Mammary epithelial cell (primary cell): Measurements from ENCODE around the gene BIRC2.

ENCODE experiments used
- CTCF ChIP-seq, 2 donors: IDR thresholded peaks in 1 of 2; conservative IDR thresholded peaks in 1 of 2; 2 replicates each; pipeline ENCODE4 v1.5.1; 2011 to 2012; ENCODE audit warnings: inconsistent platforms in 2 of 2, low read length in 2 of 2, mild to moderate bottlenecking in 2 of 2, control low read depth in 1 of 2, low read depth in 1 of 2; ENCODE audit not compliant: insufficient read depth in 1 of 2; ENCODE audit errors: extremely low read depth in 1 of 2
- EZH2 ChIP-seq: IDR thresholded peaks from 2 replicates; pipeline ENCODE4 v1.6.1; 2012; ENCODE audit warnings: low read length, inconsistent platforms, borderline replicate concordance

DNA sequence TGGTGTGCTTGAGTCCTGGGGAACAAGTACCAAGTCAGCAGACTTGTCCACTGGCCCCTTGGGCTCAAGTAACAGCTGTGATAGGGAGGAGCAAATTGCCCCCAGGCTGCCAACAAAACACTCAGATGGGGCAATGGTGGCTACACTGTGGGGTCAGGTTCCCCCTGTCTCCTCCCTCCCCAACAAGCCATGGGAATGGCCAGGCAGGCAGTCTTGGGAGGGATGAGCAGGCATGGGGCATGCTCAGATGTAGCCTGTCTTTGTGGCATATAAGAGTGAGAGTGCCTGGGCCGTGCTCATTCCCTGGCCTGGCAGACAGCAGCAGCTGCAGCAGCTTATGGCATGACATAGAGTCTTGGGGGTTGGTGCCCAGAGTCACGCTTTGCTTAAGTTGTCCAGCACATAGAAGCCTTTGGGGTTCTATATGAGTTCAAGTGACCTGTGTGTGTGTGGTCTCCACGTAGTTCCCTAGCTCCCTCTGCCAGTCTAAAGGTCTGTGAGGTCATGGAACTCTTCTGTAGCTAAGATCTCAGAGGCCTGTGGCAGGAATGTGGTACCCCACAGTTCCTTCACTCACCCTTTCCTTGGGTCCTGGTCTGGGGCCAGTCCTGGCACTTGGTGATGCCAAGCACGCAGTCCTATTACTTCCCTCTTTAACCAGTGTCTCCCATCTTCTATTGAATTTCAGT lies 44.7 kb downstream of the BIRC2 start:
- TF ChIP-seq CTCF (conservative IDR thresholded peaks at IDR 0.05 in 1 of 2, IDR thresholded peaks at IDR 0.05 in 1 of 2; ENCODE audit: extremely low read depth in 1 of 2, insufficient read depth in 1 of 2, low read depth in 1 of 2, low read length in 2 of 2) (no peak), EZH2 (no peak)
